Measurements from ENCODE around the gene FBXL22.

Gene FBXL22

GRCh38 chr15:63588826-63589225 is 8.4 kb upstream of the FBXL22 start:
- in situ Hi-C loops (cut with MboI; ENCODE audit: low sequenced_read_pairs), result loop anchor here (25.0 kb wide), 1 partner anchor 302 kb away; the partner anchor contains the start of gene APH1B

- in situ Hi-C loops (cut with MboI; ENCODE audit: low sequenced_read_pairs), result loop anchor here (25.0 kb wide), 1 partner anchor 307 kb away; the partner anchor contains the start of gene APH1B
These were observed 3.2 kb upstream of the FBXL22 start for GRCh38 chr15:63593705-63594671.

- in situ Hi-C loops (cut with MboI; ENCODE audit: low sequenced_read_pairs), result loop anchor here (25.0 kb wide), 1 partner anchor 308 kb away; the partner anchor contains the start of gene APH1B
These were observed 2.1 kb upstream of the FBXL22 start for GRCh38 chr15:63595065-63595464.

- in situ Hi-C loops (cut with MboI; ENCODE audit: low sequenced_read_pairs), result loop anchor here (25.0 kb wide), 1 partner anchor 308 kb away; the partner anchor contains the start of gene APH1B
These were observed 1.5 kb upstream of the FBXL22 start for GRCh38 chr15:63595688-63596087.

GRCh38 chr15:63596676-63597037 is 530 bp upstream of the FBXL22 start:
- in situ Hi-C loops (cut with MboI; ENCODE audit: low sequenced_read_pairs), result loop anchor here (25.0 kb wide), 1 partner anchor 309 kb away; the partner anchor contains the start of gene APH1B

GRCh38 chr15:63597821-63598220 is 634 bp downstream of the FBXL22 start:
- in situ Hi-C loops (cut with MboI; ENCODE audit: low sequenced_read_pairs), result loop anchor here (25.0 kb wide), 1 partner anchor 311 kb away; the partner anchor contains the start of gene APH1B

GRCh38 chr15:63598473-63599400 is 1.6 kb downstream of the FBXL22 start:
- in situ Hi-C loops (cut with MboI; ENCODE audit: low sequenced_read_pairs), result loop anchor here (25.0 kb wide), 1 partner anchor 311 kb away; the partner anchor contains the start of gene APH1B

GRCh38 chr15:63599401-63600000 is 2.3 kb downstream of the FBXL22 start:
- in situ Hi-C loops (cut with MboI; ENCODE audit: low sequenced_read_pairs), result loop anchor here (25.0 kb wide), 1 partner anchor 312 kb away; the partner anchor contains the start of gene APH1B

GRCh38 chr15:63600001-63600615 is 2.9 kb downstream of the FBXL22 start:
- in situ Hi-C loops (cut with MboI; ENCODE audit: low sequenced_read_pairs), result no loop called here

- in situ Hi-C loops (cut with MboI; ENCODE audit: low sequenced_read_pairs), result no loop called here
These were observed 3.4 kb downstream of the FBXL22 start for GRCh38 chr15:63600616-63601025.

GRCh38 chr15:63601026-63601703 is 4.0 kb downstream of the FBXL22 start:
- in situ Hi-C loops (cut with MboI; ENCODE audit: low sequenced_read_pairs), result no loop called here

GRCh38 chr15:63601704-63602185 is 4.6 kb downstream of the FBXL22 start:
- in situ Hi-C loops (cut with MboI; ENCODE audit: low sequenced_read_pairs), result no loop called here

- in situ Hi-C loops (cut with MboI; ENCODE audit: low sequenced_read_pairs), result no loop called here
These were observed 5.4 kb downstream of the FBXL22 start for GRCh38 chr15:63602595-63602994.

- in situ Hi-C loops (cut with MboI; ENCODE audit: low sequenced_read_pairs), result no loop called here
These were observed 6.3 kb downstream of the FBXL22 start for GRCh38 chr15:63603516-63603915.

- in situ Hi-C loops (cut with MboI; ENCODE audit: low sequenced_read_pairs), result no loop called here
These were observed 7.1 kb downstream of the FBXL22 start for GRCh38 chr15:63604281-63604680.

GRCh38 chr15:63605036-63605435 is 7.8 kb downstream of the FBXL22 start:
- in situ Hi-C loops (cut with MboI; ENCODE audit: low sequenced_read_pairs), result no loop called here

GRCh38 chr15:63605816-63606215 is 8.6 kb downstream of the FBXL22 start:
- in situ Hi-C loops (cut with MboI; ENCODE audit: low sequenced_read_pairs), result no loop called here

- in situ Hi-C loops (cut with MboI; ENCODE audit: low sequenced_read_pairs), result no loop called here
These were observed 9.1 kb downstream of the FBXL22 start for GRCh38 chr15:63606308-63606707.

GRCh38 chr15:63608989-63609388 is 11.8 kb downstream of the FBXL22 start:
- in situ Hi-C loops (cut with MboI; ENCODE audit: low sequenced_read_pairs), result no loop called here
